ENCODE results near the gene ERICH6B.
"Not testable (repeated sequence)": the region's sequence is repeated elsewhere in the genome, so short reads cannot be mapped to it uniquely, and the experiment has no call there.

Gene ERICH6B

DNA sequence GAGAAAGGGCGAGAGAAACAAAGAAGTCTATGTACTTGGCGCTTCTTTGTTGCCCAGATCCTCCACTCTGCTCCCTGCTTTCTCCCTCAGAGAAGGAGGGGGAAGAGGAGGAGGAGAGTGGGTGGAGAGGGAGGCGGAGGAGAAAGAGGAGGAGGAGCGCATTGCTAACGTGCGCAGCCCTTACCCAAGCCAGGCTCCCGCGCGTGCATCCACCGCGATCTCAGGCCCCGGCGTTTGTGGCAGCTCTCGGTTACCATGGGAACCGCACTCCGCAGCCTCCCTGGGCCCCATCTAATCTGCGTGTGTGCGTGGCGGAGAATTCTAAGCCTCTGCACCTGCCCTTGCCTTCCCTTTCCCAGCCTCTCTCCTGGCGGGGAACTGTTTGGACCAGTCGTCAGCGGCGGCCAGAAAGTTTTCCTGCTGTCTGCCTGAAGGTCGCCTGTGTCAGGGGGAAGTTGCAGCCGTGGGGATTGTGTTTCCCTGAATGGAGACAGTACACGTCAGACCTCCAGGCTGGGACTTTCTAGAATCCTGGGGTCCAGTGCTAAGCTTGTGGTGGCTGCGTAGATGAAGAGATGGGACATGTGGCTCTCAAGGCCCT, at the start of gene ERICH6B:
Gene ERICH6B, minus strand, starts transcription at position 239 of the 601 bp plus-strand sequence. CDS start 18,734 bp downstream, outside the sequence.
- no peak for DNase-seq (ENCODE audit: low read depth in 1 of 2, low spot score in 1 of 2)

DNA sequence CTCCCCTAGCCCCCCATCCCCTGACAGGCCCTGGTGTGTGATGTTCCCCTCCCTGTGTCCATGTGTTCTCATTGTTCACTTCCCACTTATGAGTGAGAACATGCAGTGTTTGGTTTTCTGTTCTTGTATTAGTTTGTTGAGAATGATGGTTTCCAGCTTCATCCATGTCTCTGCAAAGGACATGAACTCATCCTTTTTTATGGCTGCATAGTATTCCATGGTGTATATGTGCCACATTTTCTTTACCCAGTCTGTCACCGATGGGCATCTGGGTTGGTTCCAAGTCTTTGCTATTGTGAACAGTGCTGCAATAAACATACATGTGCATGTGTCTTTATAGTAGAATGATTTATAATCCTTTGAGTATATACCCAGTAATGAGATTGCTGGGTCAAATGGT, 47.4 kb upstream of the ERICH6B start:
- not testable (repeated sequence) for DNase-seq (ENCODE audit: low read depth in 1 of 2, low spot score in 1 of 2)

DNA sequence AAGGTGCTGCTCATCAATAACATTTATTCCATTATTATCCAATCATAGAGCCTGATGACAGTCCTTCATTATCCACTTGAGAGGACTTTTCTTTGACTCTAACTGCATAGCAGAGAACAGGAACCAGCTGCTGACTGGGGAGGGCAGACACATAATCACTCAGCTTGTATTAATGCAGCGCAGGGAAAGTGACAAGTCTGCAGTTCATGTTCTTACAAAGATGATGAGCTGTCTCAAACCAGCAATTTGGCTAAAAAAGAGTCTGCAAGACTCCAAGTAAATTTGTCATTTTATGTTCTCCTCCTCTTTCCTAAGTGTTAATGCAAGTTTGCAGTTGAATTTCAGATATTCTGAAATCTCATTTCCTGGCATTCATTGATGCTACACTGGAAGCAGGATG, 46.6 kb upstream of the ERICH6B start:
- DNase-seq (ENCODE audit: low read depth in 1 of 2, low spot score in 1 of 2), result no peak

GRCh38 chr13:45660458-45660857, 44.9 kb upstream of the ERICH6B start:
- not testable (repeated sequence) for DNase-seq (ENCODE audit: low read depth in 1 of 2, low spot score in 1 of 2)

- DNase-seq (ENCODE audit: low read depth in 1 of 2, low spot score in 1 of 2), result no peak
These were observed 44.0 kb upstream of the ERICH6B start for GRCh38 chr13:45659536-45659935.

- DNase-seq (ENCODE audit: low read depth in 1 of 2, low spot score in 1 of 2), result no peak
These were observed 43.2 kb upstream of the ERICH6B start for GRCh38 chr13:45658586-45659235.

DNA sequence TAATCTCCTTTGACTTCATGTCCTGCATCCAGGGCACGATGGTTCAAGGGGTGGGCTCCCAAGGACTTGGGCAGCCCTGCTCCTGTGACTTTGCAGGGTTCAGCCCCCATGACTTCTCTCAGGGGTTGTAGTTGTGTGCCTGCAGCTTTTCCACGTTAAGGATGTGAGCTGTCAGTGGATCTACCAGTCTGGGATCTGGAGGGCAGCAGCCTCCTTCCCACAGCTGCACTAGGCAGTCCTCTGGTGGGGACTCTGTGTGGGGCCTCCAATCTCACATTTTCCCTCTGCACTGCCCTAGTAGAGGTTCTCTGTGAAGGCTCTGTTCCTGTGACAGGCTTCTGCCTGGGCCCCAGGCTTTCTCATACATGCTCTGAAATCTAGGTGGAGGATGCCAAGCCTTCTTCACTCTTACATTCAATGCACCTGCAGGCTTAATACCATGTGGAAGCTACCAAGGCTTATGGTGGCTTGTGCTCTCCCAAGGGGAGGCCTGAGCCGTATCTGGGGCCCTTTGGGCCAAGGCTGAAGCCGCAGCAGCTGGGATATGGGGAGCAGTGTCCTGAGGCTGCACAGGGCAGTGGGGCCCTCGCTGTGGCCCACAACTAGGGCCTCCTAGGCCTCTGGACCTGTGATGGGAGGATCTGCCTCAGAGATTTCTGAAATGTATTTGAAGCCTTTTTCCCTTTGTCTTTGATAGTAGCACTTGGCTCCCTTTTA, 39.3 kb upstream of the ERICH6B start:
- no peak for DNase-seq (ENCODE audit: low read depth in 1 of 2, low spot score in 1 of 2)

- not testable (repeated sequence) for DNase-seq (ENCODE audit: low read depth in 1 of 2, low spot score in 1 of 2)
These were observed 29.7 kb upstream of the ERICH6B start for GRCh38 chr13:45645263-45645662.

GRCh38 chr13:45642159-45642558, 26.6 kb upstream of the ERICH6B start:
- not testable (repeated sequence) for DNase-seq (ENCODE audit: low read depth in 1 of 2, low spot score in 1 of 2)

DNA sequence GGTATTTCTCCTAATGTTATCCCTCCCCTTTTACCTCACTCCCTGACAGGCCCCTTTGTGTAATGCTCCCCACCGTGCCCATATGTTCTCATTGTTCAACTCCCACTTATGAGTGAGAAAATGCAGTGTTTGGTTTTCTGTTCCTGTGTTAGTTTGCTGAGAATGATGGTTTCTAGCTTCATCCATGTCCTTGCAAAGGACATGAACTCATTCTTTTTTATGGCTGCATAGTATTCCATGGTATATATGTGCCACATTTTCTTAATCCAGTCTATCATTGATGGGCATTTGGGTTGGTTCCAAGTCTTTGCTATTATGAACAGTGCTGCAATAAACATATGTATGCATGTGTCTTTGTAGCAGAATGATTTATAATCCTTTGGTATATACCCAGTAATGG, 19.8 kb upstream of the ERICH6B start:
- not testable (repeated sequence) for DNase-seq (ENCODE audit: low read depth in 1 of 2, low spot score in 1 of 2)

- DNase-seq (ENCODE audit: low read depth in 1 of 2, low spot score in 1 of 2), result no peak
These were observed 15.3 kb upstream of the ERICH6B start for GRCh38 chr13:45630791-45631190.

- DNase-seq (ENCODE audit: low read depth in 1 of 2, low spot score in 1 of 2), result no peak
These were observed 14.4 kb upstream of the ERICH6B start for GRCh38 chr13:45629940-45630339.

DNA sequence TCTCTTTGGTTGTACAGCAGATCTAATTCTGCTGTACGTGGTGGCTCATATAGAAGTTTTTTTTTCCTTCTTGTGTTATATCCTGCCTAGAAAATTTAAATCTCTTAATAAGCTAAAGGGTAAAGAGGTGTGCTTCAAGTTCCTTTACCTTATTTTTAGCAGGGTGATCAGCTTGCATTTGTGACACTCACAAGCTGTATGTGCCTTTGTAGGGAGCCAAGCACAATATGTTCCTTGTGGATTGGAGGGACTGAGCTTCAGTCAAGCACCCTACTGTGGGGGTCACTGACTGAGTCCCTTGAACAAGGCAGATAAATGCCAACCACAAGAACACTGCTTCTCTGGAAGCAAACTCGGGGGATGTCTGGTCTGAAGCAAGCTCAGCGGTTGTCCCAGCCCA, 12.6 kb upstream of the ERICH6B start:
- no peak for DNase-seq (ENCODE audit: low read depth in 1 of 2, low spot score in 1 of 2)

DNA sequence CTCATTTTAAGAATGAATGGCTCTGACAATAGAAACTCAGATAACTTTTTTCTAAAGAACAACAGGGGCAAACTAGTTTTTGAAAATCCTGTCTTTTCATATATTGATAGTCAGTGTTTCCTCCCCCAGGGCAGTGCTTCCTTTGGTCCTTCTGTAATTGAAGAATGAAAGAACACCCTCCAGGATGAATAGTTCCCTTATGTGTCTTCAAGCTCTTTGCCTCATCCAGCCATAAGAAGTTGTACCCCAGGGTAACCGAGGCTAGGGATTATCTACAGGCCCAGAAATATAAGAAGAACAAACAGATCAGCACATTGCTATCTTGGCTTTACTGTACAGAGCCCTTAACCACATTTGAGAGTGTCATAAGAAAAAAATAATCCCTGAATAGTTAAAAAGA, 12.1 kb upstream of the ERICH6B start:
- DNase-seq (ENCODE audit: low read depth in 1 of 2, low spot score in 1 of 2), result no peak

GRCh38 chr13:45626731-45627374, 11.3 kb upstream of the ERICH6B start:
- no peak for DNase-seq (ENCODE audit: low read depth in 1 of 2, low spot score in 1 of 2)

DNA sequence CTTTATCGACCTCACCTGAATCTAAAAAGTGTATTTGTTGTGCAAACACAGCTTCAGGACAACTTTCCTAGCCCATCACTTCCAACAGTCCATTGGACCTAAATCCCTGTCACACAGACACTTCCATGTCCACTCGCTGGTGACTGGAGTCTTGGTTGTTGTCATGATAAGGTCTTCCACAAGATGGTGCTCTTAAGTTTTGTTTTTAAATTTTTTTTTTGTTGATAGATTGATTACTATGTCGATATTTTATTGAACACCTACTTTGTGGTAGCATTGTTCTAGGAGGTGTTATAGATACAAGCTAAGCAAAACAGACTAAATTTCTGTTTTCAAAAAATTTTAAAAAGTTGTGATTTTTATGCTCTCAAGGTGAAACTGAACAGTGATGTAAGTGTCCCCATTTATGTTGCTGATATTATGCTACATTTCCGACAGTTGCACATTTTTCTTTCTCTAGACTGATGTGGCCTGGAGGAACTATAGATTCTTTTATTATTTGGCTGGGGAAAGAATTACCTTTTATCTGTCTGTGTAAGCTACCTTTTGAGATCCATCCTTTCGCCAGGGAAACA, 8.1 kb upstream of the ERICH6B start:
- DNase-seq (ENCODE audit: low read depth in 1 of 2, low spot score in 1 of 2), result no peak

DNA sequence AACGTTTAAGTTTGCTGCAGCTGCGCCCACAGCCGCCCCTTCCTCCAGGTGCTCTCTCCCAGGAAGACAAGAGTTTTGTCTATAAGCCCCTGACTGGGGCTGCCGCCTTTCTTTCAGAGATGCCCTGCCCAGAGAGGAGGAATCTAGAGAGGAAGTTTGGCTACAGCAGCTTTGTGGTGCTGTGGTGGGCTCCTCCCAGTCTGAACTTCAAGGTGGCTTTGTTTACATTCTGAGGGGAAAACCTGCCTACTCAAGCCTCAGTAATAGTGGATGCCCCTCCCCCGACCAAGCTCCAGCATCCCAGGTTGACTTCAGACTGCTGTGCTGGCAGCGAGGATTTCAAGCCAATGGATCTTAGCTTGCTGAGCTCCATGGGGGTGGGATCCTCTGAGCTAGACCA, 6.4 kb upstream of the ERICH6B start:
- no peak for DNase-seq (ENCODE audit: low read depth in 1 of 2, low spot score in 1 of 2)

GRCh38 chr13:45607931-45608330, 7.6 kb downstream of the ERICH6B start:
- DNase-seq (ENCODE audit: low read depth in 1 of 2, low spot score in 1 of 2), result no peak

DNA sequence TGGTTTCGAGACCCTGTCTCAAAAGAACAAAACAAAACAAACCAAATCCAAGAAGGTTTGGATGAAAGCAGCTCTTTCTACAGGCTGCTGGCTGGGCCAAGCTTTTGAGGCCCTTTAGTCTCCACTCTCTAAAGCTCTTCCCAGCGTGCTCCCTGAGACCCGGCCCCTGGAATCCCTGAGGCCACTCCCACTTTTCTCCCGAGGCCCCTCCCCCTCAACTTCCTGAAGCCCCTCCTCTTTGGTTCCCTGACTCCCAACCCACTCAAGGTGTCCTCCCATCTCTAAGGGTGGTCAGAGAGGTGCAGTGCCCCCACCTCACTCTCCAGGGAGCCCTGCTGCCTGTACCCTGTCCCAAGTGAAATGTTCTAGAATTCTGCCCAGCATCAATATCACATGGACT, 10.6 kb downstream of the ERICH6B start:
- no peak for DNase-seq (ENCODE audit: low read depth in 1 of 2, low spot score in 1 of 2)

DNA sequence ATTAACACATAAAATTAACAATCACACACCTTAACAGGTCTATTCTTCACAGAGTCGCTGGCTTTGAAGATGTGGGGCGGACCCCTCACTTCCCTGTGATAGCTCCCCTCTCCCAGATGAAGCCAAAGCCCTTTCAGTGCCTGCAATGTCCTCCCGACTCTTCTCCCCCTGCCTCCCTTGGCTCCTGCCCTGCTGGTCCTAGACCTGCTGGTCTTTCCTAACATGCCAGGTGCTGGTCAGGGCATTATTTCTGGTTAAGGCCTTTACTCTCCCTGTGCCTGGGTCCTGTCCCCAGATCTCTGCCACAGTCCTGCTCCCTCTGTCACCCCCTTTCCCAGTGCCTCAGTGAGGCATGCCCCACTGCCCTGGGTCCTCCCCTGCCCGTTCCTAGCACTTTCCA, 12.2 kb downstream of the ERICH6B start:
- no peak for DNase-seq (ENCODE audit: low read depth in 1 of 2, low spot score in 1 of 2)

All from activated CD4-positive, alpha-beta T cell treated with anti-CD3 and anti-CD28 coated beads, Interleukin-2, amount 50 U/mL, for 24 hours (primary cell).